Placental epithelial cell (primary cell): Measurements from ENCODE around the gene NCAPH2. TPM values are rescaled to one million over a fixed set of nuclear protein-coding genes. Genes with fewer than 3 reads are reported as not detected.

ENCODE experiments used
- total RNA-seq: library from RNA; depleted of rRNA; stranded (reverse); fragments of >200 nt; gene quantifications from 2 replicates; pipeline ENCODE4 v1.2.3, GENCODE V29; 2012

NCAPH2 gene
- 30.2 and 39.6 TPM in 2 replicates for total RNA-seq

GRCh38 chr22:50507991-50508884 is at the start of gene NCAPH2:
NCAPH2 (plus strand) TSS chr22:50508224; CDS start chr22:50508338, 114 bp downstream.

GRCh38 chr22:50474710-50475651 is 33.0 kb upstream of the NCAPH2 start, which contains the start of gene SBF1:
SBF1 (minus strand) TSS chr22:50475035; CDS start chr22:50474840, 195 bp downstream.

GRCh38 chr22:50481440-50482106 is 26.5 kb upstream of the NCAPH2 start, which contains the start of gene ADM2:
ADM2 (plus strand) TSS chr22:50481543; CDS start chr22:50481848, 305 bp downstream.

GRCh38 chr22:50486561-50487289 is 21.3 kb upstream of the NCAPH2 start, which contains the start of gene MIOX:
MIOX (plus strand) TSS chr22:50486859; CDS start chr22:50486898, 39 bp downstream.

GRCh38 chr22:50507421-50507990 is 518 bp upstream of the NCAPH2 start, which contains the start of gene LMF2:
LMF2 (minus strand) TSS chr22:50507702; CDS start chr22:50507675, 27 bp downstream.

GRCh38 chr22:50525104-50525857 is 17.3 kb downstream of the NCAPH2 start, which contains the start of gene SCO2:
SCO2 (minus strand) TSS chr22:50525598; CDS start chr22:50524411, 1,187 bp downstream.

GRCh38 chr22:50529897-50530579 is 22.0 kb downstream of the NCAPH2 start, which contains the start of gene TYMP:
TYMP (minus strand) TSS chr22:50530012; CDS start chr22:50529709, 303 bp downstream.

GRCh38 chr22:50545522-50546325 is 37.7 kb downstream of the NCAPH2 start, which contains the start of gene KLHDC7B:
KLHDC7B (plus strand) TSS chr22:50545899; CDS start chr22:50546244, 345 bp downstream.

GRCh38 chr22:50562523-50563412 is 54.7 kb downstream of the NCAPH2 start, which contains the start of gene SYCE3:
SYCE3 (minus strand) TSS chr22:50562919; CDS start chr22:50556405, 6,514 bp downstream.

Other genes with a start within 250 kb of the NCAPH2 start
- 3.4 and 7.9 TPM in 2 replicates for gene MAPK12, start 246.5 kb upstream of the NCAPH2 start, total RNA-seq
- 2.3 and 2.7 TPM in 2 replicates for gene MAPK11, start 237.8 kb upstream of the NCAPH2 start, total RNA-seq
- 146 and 180 TPM in 2 replicates for gene PLXNB2, start 200.6 kb upstream of the NCAPH2 start, total RNA-seq
- 2.6 and 6.3 TPM in 2 replicates for gene DENND6B, start 181.2 kb upstream of the NCAPH2 start, total RNA-seq
- 64.7 and 65.6 TPM in 2 replicates for gene PPP6R2, start 164.9 kb upstream of the NCAPH2 start, total RNA-seq
- gene SBF1, start 33.2 kb upstream of the NCAPH2 start, total RNA-seq = 82.1 and 112 TPM in 2 replicates
- 0.79 and 2.1 TPM in 2 replicates for gene ADM2, start 26.7 kb upstream of the NCAPH2 start, total RNA-seq
- gene MIOX, start 21.4 kb upstream of the NCAPH2 start, total RNA-seq = not detected in 2 replicates
- 53.4 and 78.2 TPM in 2 replicates for gene LMF2, start 522 bp upstream of the NCAPH2 start, total RNA-seq
- 2.4 and 3.3 TPM in 2 replicates for gene SCO2, start 17.4 kb downstream of the NCAPH2 start, total RNA-seq
- gene TYMP, start 21.8 kb downstream of the NCAPH2 start, total RNA-seq = 27.8 and 100 TPM in 2 replicates
- 0.11 and 0.79 TPM in 2 replicates for gene KLHDC7B, start 37.7 kb downstream of the NCAPH2 start, total RNA-seq
- 0.79 TPM in 1 of 2 replicates, not detected in the other for gene SYCE3, start 54.7 kb downstream of the NCAPH2 start, total RNA-seq
- gene CPT1B, start 70.2 kb downstream of the NCAPH2 start, total RNA-seq = 1.7 and 3.9 TPM in 2 replicates
- 34.7 and 41.6 TPM in 2 replicates for gene CHKB, start 74.6 kb downstream of the NCAPH2 start, total RNA-seq
- 0.39 and 0.54 TPM in 2 replicates for gene MAPK8IP2, start 92.6 kb downstream of the NCAPH2 start, total RNA-seq
- gene ARSA, start 119.9 kb downstream of the NCAPH2 start, total RNA-seq = 32.8 and 37.3 TPM in 2 replicates
- gene SHANK3, start 164.6 kb downstream of the NCAPH2 start, total RNA-seq = 1.2 and 1.4 TPM in 2 replicates
- gene ACR, start 230.0 kb downstream of the NCAPH2 start, total RNA-seq = not detected in 2 replicates